ENCODE results near the gene ARHGEF7.

The ARHGEF7 gene

DNA sequence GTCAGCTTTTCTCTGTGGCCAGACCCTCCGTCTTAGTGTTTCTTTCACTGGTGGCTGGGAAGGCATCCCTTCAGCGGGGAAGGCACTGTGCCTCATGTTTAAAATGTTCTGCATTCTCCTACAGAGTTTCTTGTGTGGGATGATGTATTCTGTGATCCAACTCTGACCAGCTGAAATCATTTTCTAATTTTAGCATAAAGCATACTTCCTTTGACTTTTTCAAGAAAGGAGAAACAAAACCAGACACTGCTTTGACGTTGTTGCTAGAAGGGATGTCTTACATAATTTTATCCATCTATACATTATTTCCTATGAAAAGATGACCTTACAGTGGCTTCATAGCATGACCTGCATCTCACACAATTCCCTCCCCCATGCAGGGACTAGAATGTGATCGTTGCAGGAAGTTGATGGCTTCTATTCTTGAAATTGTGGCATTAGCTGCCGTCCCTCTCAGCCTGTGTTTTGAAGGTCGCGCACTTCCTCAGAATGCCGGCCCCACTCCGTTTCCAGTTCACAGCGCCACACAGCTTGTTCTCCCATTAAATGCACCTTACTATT is 166.7 kb downstream of the ARHGEF7 start:
- DNase-seq: no peak

DNA sequence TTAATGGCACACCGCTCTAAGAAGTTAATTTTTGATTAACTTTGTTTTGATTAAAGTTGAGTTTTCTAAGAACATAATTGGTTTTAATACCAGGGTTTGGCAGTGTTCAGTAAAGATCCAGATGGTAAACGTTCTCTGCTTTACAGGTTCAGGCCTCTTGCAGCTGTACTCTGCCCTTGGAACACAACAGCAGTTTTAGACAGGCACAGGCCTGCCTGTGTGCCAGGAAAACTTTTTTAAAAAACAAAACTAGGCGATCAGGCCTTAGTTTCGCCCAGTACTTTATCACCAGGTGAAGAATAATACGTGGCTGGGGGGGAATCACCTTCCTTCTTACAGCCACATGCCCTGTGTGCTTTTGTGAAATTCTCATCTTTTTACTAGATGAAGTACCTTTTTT is 167.3 kb downstream of the ARHGEF7 start:
- no peak for DNase-seq

DNA sequence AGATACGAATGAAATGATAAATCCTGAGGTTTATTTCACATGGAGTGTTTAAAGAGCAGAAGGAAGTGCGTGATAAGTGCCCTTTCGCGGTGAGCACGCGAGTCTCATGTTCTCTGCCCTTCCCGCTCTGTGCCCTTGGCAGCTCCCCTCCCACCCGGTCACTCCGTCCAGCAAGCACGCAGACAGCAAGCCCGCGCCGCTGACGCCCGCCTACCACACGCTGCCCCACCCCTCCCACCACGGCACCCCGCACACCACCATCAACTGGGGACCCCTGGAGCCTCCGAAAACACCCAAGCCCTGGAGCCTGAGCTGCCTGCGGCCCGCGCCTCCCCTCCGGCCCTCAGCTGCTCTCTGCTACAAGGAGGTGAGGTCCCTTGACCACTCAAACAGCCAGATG is 167.9 kb downstream of the ARHGEF7 start:
- DNase-seq: no peak

DNA sequence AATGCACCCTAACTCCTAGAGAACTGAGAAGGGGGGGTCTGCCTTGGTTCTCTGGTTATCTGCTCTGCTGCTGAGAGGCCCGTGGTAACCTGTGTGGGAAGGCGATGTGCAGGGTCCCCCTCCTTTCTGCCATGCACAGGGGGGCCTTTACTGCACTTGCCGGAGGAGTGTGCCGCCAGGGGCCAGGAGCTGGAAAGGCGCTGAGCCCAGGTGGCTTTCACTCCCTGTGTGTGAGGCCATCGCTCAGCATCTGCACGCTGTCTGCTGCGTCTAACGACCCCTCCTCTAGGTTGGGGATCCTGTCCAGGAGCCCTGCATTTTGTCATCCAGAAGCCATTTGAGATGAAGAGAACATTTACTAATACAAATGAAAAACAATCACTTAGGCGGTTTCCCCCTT is 168.3 kb downstream of the ARHGEF7 start:
- DNase-seq: no peak

DNA sequence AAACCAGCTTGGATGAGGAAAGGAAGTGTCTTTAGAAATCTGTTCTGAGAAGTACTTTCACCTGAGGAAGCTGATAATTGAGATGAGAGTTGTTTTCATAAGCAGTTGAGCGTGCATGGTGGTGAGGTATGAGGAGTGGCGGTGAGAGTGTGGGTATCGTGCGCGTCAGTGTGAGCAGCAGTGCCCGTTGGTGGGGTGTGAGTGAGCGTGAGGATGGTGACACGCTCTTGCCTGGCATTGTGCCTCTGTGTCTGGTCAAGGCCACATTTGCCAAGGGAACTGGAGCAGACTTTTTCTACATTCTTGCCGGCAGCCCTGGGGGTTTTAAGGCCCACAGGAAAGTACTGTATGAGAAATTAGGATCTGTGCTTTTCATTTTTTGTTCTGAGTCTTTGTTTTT is 168.9 kb downstream of the ARHGEF7 start:
- no peak for DNase-seq

DNA sequence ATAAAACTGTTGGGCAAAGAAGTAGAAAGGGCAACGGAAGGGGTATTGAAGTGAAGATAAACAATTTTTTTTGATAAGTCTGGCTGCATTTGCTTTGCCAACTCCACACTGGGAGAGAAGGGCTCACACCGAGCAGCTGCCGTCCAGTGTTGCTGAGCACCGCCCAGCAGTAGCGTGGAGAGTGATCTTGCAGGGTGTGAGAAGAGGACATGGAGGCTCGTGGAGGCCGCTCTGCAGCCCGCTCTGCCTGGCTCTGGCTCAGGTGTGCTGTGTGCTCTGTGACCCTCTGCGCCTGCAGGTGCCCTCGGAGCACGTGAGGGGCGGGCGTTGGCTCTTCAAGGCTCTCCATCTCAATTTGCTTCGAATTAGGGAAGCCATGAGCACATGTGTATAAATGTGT is 169.5 kb downstream of the ARHGEF7 start:
- DNase-seq: no peak

DNA sequence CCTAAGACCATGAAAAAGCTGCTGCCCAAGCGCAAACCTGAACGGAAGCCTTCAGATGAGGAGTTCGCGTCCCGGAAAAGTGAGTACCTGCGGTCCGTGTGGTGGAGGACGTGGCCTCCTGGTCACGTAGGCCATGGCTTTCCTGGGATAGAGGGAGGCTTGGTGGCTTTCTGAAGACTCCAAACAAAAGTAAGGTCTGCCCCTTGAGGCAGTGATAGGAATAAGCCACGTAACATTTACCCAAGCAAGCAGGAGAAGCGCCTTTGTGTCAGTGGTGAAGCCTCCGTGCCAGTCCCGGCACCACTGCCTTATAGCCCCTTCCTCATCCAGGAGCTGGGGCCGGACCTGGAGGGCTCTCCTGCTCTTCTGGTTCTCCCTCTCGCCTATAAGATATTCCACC is 171.1 kb downstream of the ARHGEF7 start:
- no peak for DNase-seq

DNA sequence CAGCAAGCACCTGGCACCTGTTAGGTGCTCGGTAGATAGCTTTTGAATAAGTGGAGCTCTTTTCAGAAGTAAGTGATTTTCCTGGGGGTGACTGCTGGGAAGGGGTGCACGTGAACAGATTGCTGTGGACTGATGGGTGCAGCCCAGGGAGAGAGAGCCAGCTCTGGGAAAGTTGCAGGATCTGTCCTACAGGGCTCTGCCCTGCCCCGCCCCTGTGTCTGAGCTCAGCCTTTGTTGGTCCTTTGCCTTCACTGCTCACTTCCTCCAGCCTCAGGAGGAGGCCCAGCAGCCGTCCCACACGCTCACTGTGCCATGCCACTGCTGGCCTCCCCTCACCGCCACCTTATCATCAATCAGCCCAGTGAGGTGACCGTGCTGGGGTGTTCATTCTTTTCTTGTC is 171.6 kb downstream of the ARHGEF7 start:
- no peak for DNase-seq

DNA sequence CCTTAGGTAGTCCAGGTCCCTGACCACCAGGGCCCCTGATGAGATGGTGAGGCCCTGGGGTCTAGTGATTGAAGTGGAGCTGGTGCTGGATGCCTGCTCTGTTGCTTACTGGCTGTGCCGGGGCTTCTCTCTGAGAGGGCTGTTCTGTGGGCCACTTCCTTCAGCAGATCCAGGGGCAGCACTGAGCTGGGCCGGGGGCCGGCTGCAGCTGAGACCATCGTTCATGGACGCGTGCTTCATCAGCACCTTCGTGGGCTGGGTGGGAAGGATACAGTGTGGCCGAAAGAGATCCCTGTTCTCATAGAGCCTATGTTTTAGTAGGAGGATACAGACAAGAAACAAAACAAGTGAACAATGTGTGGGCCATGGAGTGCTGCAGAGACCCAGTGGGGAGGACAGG is 172.1 kb downstream of the ARHGEF7 start:
- no peak for DNase-seq

DNA sequence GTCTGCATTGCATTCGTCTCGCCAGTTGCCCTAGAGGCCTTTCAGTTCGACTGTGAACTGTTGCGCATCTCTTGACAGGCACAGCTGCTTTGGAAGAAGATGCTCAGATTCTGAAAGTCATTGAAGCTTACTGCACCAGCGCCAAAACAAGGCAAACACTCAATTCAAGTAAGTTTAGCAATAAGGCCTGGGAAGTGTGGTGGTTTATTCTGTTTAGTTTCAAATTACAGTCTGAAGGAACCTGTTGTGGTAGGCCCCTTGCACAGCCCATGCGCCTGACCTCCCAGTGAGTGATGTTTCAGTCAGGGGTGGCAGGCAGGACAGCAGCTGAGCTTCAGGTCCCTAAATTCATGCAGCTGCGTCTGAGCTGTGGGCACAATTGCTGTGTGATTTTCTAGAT is 173.2 kb downstream of the ARHGEF7 start:
- no peak for DNase-seq

DNA sequence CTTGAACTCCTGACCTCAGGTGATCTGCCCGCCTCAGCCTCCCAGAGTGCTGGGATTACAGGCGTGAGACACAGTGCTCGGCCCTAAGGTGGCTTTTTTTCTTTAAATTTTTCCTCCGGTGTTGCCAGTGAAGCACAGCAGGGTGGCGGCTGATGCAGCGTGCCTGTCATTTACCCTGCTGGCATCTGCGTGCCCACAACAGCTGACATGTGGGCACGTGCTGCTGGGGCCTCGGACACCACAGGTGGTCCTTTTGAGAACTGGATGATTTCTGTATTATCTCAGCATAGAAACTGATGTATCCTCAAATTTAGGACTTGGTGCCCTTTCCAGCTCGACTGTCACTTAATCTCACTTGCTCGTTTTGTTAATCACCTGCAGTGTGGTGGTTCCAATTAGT is 174.1 kb downstream of the ARHGEF7 start:
- no peak for DNase-seq

DNA sequence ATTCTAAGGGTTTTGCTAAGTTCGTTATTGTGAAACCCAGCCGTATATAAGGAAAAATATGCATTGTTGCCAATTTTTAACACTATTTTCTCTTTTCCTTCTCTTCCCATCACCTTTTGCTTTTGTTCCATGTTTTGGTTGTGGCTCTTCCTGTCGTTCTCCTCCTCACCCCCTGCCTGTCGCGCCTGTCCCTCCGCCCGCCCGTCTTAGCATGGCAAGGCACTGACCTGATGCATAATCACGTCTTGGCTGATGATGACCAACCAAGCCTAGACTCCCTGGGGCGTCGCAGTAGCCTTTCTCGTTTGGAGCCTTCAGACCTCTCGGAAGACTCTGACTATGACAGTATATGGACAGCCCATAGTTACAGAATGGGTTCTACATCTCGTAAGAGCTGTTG is 176.8 kb downstream of the ARHGEF7 start:
- DNase-seq: no peak

DNA sequence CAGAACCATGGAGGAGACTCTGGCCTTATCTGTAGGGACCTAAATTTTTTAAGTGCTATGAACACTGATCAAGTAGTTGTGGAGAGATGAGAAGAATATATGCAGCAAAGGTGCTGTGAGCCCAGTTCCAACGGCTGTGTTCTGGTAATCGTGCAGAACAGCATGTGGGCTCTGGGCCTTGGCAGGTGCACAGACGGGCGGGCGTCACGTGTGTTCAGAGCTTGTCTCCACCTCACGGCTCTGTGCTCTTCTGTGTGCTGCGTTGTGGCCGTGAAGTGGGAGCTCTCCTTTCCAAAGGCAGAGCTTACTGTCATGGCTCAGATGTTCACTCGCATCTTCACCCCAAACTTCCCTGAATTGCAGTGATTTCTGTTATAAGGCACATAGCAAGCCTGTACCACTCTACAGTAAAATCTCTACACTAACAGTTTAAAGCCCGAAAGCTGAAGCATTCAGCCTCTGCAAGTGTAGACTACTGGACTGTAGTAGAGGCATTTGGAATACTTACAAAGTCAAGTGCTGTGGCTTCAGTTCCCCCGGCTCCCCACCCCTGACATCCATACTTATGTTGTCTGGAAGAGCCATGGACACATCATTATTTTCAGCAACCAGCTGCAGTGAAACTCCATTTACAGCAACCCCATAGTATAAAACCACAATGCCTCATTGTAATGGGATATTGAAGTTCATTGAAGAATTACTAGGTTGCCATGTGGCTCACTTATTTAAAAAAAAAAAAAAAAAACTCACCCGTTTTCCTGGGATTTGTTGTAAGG is 177.8 kb downstream of the ARHGEF7 start:
- DNase-seq: no peak

DNA sequence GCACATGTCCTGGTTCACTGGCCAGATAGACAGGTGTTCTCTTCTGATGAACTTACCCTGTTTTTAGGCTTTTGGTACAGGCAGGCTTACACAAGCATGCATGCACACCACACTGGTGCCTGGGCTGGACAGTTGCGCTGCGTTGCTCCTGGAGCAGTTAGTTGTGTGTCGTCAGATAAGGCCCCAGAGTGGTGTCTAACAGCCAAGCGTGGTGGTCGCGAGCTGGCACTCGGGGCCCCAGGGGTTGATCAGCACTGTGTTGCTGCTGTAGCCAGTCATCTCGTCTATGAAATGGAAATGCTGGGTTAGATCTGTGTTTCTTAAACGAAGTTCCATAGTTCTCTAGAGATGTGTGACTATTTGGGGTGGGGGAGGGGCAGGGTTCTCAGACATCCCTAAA is 180.8 kb downstream of the ARHGEF7 start:
- DNase-seq: no peak

DNA sequence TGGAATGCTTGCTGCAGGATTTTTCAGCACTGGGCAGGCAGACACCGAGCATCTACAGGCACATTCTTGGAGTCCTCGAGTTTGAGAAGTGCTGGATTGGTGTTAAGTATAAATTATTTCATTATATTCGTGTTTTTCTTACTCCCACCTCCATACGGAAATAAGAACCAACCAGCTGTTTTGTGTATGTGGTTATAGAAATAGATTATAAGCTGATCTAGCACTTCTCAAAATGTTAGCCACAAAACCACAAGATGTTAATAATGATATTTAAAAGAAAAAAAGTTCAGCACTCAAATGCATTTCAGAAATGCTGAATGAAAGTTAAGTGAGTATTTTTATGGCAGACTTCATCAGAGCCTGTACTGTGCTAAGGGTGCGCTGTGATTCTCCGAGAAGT is 181.3 kb downstream of the ARHGEF7 start:
- no peak for DNase-seq

DNA sequence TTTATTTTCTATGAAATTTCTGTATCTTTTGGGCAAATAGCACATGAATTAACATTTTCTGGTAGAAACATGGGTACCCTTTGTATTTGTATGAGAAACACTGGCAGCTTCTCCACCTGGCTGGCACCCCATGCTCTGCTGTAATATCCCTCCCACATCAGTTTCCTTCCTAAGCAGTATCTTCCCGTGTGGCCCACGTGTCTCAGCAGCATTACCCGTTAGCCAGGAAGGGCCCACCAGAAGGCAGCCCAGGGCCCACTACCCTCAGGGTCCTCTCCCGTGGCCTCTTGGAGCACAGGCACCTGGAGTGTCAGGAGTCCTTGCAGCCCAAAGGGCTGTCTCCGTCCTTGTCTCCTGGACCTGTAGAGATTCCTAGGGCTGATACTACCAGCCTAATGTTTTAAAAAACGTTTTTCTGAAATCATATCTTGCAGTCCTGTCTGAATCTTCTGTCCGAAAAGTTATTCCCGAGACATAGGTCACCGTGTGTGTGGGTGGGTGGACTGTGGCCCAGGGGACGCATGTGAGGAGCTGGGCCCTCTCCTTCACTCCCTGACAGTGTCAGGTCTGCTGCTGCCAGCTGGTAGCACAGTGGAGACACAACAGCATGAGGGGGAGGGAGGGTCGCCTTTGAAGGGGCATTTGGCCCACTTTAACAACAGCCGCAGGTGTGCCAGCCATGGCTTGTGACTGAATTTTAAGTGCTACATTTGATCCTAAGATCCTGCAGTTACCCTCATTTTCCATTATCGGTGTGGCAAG is 183.3 kb downstream of the ARHGEF7 start:
- DNase-seq: no peak

DNA sequence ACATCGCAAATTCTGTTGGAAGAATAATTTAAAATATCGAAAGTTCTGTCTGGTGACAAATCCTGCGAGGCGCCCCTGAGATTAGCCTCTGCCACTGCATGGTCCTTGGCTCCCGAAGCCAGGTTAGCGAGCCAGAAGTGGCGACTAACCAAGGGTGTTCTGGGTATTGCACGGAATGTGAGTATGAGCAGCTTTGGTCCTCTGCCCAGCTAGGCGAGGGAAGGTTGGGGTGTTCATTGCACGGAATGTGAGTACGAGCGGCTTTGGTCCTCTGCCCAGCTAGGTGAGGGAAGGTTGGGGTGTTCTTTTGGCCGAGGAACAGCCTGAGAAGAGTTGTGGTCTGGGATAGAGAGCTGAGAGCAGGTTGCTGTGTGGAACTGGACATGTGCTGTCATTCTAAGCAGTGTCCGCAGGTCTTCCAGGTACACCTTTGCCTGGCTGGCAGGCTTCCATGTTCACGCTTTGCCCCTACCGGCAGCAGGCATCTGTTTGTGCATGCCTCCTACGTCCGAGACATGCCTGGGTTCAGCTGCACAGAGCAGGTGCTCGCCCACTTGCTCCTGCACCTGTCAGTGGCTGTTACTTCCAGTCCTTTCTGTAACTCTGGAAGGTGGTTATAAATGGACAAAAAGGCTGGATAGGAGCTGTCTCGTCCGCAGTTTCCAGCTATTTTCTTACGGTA is 187.1 kb downstream of the ARHGEF7 start:
- DNase-seq: no peak

DNA sequence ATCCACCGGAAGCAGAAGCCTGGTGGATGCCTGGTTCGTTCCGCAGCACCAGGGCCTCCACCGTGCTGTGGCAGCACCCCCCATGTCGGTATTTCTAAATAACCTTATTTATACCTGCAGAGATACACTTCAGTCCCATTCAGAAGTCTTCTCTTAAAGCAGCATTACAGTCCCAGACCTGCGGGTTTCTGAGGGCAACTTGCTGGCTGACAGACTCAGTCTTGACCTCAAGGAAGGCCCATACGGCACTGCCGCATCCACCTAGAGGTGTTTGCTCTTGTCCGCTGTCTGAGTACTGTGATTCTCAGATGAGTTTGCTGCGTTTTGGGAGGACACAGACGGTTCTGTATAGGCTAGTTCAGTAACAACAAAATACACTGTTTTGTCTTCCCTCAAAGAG is 188.4 kb downstream of the ARHGEF7 start:
- DNase-seq: no peak

DNA sequence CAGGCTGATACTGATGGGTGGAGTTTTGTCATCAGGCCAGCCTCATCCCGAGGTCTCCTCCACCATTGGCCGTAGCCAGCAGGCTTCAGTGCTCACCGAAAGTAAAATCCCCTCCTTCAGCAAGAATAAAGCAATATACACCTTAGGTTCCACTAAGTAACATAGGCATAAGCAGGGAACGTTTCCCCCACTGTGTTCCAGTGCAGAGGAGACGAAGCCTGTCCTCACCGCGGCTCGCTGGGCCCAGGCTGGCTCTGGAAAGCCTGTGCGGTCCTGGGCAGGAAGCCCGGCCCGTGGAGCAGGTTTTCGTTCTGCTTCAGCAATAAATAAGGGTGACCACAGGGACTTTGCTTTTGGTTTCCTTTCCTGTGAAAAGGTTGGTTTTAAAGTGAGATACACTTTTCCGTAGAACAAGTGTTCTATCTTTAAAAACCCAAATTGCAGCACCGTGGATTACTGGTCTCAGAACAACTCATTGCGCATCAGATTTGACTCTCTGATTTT is 189.0 kb downstream of the ARHGEF7 start:
- DNase-seq: no peak

DNA sequence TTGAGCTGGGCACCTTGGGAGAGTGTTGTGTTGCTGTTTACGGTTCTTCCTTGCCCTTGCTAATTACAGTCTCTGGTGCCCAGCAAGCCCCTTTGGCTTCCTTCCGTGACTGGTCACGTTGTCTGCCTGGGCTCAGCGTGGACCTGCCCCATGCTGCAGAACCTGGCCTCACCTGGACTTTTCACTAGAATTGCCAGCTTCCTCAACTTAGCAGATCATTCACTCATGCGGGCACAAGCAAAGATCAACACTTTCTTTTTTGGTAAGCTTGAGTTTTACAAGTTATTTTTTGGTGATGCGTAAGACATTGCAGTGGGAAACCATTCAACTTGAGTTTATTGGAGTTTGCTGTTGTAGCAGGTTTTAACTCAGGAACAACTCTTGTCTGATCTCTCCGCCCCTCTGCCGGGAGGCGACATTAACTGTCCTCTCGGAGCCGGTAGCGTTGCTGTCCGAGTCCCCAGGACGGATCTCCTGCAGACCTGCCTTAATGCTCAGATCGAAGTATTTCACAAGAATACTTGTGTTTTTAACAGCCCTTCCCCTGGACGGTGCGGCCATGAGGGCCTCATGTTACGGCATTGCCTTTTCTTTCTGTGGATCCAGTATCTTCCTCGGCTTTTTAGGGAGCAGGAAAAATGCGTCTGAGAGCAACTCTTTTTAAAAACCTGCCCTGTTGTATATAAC is 189.6 kb downstream of the ARHGEF7 start:
- no peak for DNase-seq

DNA sequence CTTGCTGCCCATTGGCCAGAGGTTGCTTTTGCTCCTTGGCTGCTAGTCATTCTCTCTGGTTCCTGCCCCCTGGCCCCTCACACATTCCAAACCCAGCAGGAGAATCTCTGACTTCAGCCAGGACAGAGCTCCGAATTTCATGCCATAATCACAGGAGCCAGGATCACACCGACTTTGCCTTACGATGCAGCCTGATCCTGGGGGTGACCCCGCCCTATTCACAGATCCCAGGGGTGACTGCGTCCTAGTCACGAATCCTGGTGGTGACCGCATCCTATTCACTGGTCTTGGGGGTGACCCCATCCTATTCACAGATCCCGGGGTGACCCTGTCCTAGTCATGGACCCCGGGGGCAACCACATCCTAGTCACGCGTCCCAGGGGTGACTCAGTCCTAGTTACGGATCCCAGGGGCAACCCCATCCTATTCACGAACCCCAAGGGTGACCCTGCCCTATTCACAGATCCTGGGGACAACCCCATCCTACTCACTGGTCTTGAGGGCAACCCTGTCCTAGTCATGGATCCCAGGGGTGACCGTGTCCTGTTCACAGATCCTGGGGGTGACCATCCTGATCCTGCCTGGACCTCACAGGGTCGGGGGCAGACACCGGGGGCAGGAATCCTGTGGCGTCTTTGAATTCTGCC is 198.0 kb downstream of the ARHGEF7 start:
- DNase-seq: no peak

DNA sequence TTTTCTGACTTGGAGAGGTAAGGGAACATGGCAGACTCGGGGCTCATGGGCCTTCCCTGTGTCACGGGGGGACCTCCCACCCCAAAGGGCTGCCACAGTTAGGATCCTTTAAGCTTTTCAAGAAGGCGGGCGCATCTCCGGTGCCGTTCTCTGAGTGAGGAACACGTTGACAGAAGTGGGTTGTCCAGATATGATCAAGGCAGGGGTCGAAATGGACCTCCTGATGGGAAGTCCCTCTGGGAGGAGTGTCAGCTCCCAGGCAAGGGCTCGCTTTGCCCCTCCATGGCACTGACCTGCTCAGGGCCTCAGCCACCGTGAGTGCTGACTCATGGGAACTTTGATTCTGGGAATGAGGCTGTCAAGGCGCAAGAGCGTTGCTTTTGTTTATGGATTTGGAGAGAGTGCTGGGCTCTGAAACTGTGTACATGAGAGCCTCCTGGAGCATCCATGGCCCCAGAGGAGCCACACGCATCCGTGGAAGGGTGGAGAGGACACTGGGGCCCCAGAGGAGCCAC is 198.9 kb downstream of the ARHGEF7 start:
- no peak for DNase-seq

Data from stimulated activated naive CD4-positive, alpha-beta T cell (primary cell).